LNCaP clone FGC (cell line): ENCODE measurements around the gene CFAP157.

Source experiments
- DNase-seq: peaks from one replicate; pipeline ENCODE4 v3.0.0-alpha.2; 2011; ENCODE audit warnings: low read depth
- H3K4me3 ChIP-seq: 2 replicates; pipeline ENCODE4 v1.5.1; 2011; ENCODE audit warnings: mild to moderate bottlenecking, low read depth, low read length, control low read depth
- CTCF ChIP-seq: IDR thresholded peaks from 2 replicates; pipeline ENCODE4 v1.5.1; 2012; ENCODE audit warnings: mild to moderate bottlenecking; ENCODE audit not compliant: control insufficient read depth, insufficient read depth; ENCODE audit errors: extremely low read depth

CFAP157 gene

GRCh38 chr9:127700140-127700539 is 6.6 kb upstream of the CFAP157 start:
- DNase-seq, result no peak
- TF ChIP-seq CTCF, result no peak
- no peak overlapping the region for H3K4me3 ChIP-seq

GRCh38 chr9:127700594-127701255 is 6.1 kb upstream of the CFAP157 start:
- peak; percentile 25 for DNase-seq
- no peak overlapping the region for H3K4me3 ChIP-seq
- no peak for TF ChIP-seq CTCF

GRCh38 chr9:127703289-127703946 is 3.4 kb upstream of the CFAP157 start:
- no peak for DNase-seq
- no peak for TF ChIP-seq CTCF
- H3K4me3 ChIP-seq, result no peak overlapping the region

GRCh38 chr9:127705577-127706379 is 1.0 kb upstream of the CFAP157 start:
- TF ChIP-seq CTCF, result no peak
- DNase-seq, result no peak
- H3K4me3 ChIP-seq, result no peak overlapping the region

GRCh38 chr9:127707766-127708165 is 978 bp downstream of the CFAP157 start:
- no peak for DNase-seq
- TF ChIP-seq CTCF, result 0 out of 2 replicates have a peak, but pooled peaks have one; percentile 5
- H3K4me3 ChIP-seq, result no peak overlapping the region

- TF ChIP-seq CTCF, result no peak
- DNase-seq, result no peak
- no peak overlapping the region for H3K4me3 ChIP-seq
Measured at GRCh38 chr9:127708952-127709587, 2.3 kb downstream of the CFAP157 start.
